T-helper 22 cell (primary cell): ENCODE results near the gene ATP8A1.

Source experiments
- DNase-seq: peaks from one replicate; pipeline ENCODE4 v3.0.0-alpha.2; 2020; ENCODE audit warnings: low read depth

The ATP8A1 gene

GRCh38 chr4:42626629-42627146, 30.2 kb downstream of the ATP8A1 start:
- DNase-seq: no peak

- no peak for DNase-seq
Observed at GRCh38 chr4:42625329-42625728, 31.6 kb downstream of the ATP8A1 start.

DNA sequence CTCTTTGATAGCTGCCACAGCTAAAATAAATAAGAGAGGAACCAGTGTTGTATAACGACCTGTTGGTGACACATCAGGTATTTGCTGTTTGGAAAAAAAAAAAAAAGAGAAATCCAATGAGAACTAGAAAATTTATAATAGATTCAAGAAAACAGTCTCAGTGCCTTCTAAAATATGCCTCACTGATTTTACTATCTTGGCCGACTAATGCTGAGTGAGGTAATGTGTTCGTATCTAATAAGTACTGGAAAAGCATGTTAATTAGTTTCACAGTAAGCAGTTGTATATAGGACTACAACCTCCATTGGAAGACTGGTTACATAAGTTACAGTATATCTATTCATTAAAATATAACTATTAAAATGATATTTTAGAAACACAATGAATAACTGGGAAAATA, 32.4 kb downstream of the ATP8A1 start:
- no peak for DNase-seq

DNA sequence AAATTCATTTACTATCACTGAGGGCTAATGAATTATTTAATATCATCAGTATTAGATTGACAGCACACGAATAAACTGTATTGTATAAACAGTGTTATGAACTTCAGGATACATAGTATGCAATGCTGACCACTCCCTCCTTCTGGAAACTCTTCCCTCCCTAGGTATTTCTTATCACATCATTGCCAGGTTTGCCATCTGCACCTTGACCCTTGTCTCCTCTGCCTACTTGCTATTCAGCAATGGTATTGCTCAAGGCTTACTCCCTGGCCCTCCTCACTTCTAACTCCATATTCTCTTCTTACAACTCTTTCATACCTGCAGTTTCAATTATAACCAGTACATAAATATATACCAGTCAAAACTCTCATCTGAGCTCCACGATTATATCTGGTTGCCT, 38.9 kb downstream of the ATP8A1 start:
- DNase-seq: no peak

DNA sequence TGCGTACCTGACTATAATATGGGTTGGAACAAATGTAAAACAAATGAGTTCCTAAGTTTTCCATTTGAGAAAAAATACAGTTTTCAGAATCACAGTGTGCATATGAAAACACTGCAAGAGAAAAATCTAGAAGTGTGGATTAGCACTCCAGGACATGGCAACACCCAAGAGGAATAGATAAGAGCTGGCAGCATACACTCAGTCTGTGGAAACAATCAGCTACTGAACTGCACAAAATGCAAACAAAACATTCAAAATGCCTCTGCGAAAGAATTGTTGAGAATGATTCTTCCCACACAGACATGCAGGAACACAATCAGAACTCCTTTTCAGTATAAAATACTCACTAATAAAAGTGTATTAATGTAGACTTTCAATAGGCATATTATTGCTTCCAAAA, 39.9 kb downstream of the ATP8A1 start:
- DNase-seq: no peak

DNA sequence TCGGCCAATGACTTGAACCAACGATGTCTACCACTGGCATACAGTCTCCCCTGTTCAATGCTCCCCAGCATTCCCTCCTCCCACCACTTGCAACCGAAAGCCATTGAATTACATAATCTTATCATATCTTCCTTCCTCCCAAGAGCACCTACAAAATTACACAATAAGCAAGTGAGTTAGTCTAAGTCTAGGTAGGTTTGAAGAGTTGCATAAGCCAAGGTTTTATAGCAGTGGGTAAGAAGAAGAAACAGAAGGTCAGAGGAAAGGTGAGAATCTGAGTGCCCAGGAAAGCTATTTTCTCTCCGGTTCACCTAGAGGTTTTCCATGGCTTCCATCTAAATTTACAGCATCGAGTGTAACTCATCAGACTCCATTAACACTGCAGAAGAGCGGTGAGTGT, 40.3 kb downstream of the ATP8A1 start:
- DNase-seq: no peak

GRCh38 chr4:42615131-42615763, 41.7 kb downstream of the ATP8A1 start:
- DNase-seq: no peak

DNA sequence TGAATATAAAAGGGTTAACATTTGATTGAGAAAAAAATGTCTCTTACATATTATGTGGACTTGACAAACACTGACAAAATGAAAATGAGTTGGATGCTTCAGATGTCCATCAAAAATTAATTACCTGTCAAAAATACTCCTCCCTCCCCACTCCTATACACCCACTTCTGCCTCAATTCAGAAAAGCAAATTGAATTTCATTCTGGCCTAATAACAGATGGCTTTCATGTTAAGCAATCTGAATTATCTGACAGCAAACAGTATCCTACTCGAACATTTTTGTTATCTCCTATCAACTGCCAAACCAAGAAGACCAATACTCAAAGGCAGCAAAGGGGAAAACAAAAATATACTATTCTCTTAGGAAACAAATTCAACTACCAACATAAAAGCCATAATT, 44.0 kb downstream of the ATP8A1 start:
- no peak for DNase-seq

GRCh38 chr4:42610941-42611340, 46.0 kb downstream of the ATP8A1 start:
- no peak for DNase-seq

DNA sequence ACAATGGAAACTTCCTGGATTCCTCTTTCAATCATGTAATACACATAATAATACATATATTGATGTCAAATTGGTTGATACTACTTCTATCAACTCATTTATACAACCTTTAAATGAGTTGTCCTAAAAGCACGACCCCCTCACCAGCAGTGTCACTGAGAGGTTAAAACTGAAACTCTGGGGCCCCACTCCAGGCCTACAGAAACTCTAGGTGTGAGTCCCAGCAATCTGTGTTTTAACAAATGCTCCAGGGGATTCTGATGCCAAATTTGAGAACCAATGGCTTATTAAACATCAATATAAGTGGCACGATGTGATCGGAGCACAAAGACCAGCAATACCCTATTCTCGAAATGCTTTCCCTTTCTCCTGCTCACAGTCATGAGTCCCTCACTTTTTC, 47.9 kb downstream of the ATP8A1 start:
- DNase-seq: no peak

DNA sequence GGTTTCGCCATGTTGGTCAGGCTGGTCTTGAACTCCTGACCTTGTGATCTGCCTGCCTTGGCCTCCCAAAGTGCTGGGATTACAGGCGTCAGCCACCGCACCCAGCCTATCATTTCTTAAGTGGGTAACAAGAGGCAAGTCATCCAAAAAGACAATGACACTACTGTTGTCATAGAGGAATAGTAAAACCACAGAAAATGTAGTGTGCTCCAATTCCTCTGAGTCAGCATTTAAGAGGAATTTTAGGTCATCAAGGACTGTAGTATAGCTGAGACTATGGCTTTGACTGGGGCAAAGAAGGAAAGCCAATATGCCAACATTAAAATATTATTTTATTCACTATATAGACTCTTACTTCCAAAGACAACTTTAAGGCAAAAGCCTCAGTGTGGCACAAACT, 48.4 kb downstream of the ATP8A1 start:
- DNase-seq: no peak

- DNase-seq: no peak
Observed at GRCh38 chr4:42607011-42607726, 49.7 kb downstream of the ATP8A1 start.

DNA sequence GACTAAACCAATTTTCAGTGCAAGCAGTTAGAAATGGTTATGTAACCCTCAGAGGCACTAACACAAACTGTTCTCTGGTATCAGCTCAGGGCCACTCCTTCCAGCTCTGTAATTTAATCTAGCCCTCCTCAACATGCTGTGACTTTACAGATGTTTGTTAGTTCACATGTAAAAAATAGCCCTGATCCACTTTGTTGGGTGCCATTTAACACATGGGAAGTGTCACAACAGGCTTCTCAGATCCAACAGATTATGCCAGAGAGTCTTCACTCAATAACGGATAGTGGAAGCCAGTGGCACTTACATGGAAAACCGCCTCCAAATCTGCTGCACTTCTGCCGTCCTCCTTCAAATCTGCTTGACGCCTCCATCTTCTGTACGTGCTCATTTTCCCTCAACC, 51.6 kb downstream of the ATP8A1 start:
- DNase-seq: no peak

DNA sequence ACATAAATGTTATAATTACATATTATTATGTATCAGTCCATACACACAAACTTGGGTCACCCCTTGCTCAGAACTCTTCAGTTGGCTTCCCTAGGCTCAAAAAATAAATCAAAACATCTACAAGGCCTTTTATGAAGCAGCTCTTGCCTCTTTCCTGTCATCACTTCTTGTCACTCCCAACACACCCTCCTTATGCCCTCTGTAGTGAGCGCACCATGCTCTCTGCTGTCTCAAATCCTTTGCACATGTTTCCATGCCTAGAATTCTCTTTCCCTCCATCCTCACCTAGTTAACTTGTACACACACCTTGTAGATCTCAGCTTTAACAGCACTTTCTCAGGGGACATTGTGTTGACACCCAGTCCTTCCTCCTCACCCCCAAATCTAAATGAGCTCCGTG, 53.0 kb downstream of the ATP8A1 start:
- DNase-seq: no peak

DNA sequence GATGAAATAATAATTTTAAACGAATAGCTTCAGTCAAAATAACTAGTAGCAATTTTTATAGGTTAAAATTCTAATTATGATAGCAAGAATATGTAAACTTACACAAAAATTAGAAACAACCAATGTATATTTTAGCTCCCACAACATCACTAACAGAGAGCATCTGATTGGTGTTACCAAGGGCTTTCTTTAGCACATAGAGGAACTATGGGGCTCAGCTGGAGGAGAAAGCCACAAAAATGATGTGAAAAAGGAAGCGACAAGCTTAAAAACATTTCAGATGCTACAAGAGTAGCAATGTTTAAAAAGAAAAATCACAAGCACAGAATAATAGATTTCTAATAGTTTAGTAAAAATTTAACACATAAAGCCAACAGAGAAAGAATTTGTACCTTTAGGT, 56.3 kb downstream of the ATP8A1 start:
- no peak for DNase-seq

DNA sequence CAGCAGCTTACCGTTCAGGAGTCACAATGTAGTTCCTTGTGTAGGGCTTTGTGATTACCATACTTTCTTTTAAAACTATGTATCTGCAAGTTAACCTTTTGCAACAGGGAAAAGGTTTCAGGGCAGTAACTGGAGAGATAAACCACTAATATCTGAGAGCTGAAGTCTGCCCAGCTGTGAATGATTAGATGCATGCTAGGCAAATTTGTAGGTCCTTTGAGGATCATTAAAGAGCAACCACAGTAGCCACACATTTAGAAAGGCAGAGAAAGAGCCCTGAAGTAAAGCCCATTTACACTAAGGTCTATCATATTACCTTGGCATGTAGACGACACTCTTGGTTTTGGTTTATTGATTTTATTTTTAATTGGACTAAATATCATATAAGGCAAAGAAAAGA, 60.0 kb downstream of the ATP8A1 start:
- no peak for DNase-seq

- no peak for DNase-seq
Observed at GRCh38 chr4:42594888-42595287, 62.0 kb downstream of the ATP8A1 start.

DNA sequence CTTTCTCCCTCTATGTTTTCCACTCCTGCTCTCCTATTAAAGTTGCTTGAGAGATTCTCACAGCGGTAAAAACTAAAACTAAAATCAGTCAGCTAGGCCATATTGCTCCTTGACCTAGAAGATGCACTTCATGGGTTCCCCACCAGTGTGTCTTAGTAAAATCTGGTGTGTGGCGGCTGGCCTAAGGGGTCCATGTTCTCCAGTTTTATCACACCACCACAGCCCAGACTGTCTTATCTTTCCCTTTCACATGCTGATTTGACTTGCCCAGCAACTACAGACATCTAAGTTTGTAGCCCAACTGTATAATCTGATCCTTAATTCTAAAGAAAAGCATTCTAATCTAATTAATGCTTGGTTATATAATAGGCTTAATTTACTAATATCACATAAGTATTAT, 68.0 kb downstream of the ATP8A1 start:
- DNase-seq: no peak

DNA sequence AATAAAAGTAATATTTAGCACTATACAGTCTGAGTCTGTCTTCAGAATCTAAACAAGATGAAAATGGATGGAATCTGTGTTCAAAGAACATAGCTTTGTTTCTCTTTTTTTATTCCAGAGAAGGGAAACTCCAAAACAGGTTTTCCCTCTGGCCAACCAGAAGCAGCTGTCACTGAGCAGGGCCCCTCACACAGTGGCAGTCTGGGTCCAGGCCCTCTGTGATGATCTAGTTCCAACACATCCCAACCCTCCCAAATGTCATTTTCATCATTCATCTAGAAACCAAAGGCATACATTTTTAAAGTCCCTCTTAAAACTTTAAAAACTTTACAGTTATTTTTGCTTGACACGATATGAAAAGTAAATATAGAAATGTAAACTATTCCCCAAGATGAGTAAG, 70.1 kb downstream of the ATP8A1 start:
- DNase-seq: no peak

DNA sequence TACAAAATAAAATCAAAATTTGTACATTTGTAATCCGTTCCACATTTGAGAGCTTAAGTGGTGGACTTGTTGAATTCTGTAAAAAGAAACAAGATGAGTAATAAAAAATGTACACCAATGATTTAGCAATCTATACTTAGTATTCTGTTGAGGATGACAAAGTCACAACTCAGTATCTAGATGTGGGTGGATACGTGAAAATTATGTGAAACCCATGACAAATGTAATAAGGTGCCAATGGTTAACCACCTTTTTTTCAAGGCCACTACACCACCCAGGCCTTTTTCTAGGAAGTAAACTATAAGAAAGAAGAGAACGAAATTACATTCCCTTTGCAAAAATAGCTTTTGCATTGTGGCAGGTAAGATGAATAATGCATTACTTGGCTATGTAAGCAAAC, 77.0 kb downstream of the ATP8A1 start:
- no peak for DNase-seq

GRCh38 chr4:42578187-42578586, 78.7 kb downstream of the ATP8A1 start:
- no peak for DNase-seq

- no peak for DNase-seq
Observed at GRCh38 chr4:42574870-42575430, 82.0 kb downstream of the ATP8A1 start.

DNA sequence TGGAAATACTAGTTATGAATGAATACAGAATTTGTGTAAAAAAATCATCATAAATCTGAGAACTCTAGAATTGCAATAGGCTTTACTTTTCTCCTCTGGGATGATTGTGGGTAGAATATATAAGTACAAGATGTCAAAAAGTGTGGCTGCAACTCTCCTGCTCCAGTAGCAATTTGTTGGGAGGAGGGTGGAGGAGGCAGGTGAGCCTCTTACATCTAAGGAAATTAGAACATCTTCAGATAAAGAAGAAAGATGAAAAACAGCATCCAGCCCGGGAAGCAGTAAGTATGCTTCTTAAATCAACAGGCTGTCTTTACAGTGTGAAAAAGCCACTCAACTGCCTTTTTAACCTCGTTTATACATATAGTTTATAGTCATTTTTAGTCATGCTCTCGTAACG, 83.7 kb downstream of the ATP8A1 start:
- DNase-seq: no peak

DNA sequence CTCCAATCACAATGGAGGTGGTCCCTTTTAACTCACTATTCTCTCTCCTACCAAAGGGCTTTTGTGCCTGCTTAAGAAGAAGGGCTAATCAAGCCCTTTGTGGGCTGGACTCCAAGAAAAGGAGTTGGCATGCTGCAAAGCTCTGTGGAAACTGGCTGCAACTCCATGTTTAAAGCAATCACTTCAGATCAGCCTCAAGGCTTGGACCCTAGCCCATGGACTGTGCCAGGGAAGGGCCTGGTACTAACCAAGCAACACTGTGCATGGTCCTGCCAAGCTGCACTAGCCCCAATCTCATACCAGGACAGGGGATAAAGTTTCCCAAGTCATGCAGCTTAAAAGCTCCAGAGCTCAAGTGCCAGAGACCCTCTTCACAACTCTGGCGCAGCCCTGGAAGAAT, 86.7 kb downstream of the ATP8A1 start:
- DNase-seq: no peak
